IPS-11a (cell line): ENCODE results near the gene HMG20B.
A peak's percentile ranks its signal among the peaks of the same experiment; 100 is the strongest.

Experiments
- H3K4me3 ChIP-seq: one replicate; pipeline ENCODE4 v1.5.1; 2013; ENCODE audit warnings: low read depth, low read length, control low read depth

Gene HMG20B

GRCh38 chr19:3605770-3606169, 33.0 kb downstream of the HMG20B start:
- no peak overlapping the region for H3K4me3 ChIP-seq

GRCh38 chr19:3606174-3606689, 33.5 kb downstream of the HMG20B start:
- H3K4me3 ChIP-seq, result peak overlapping the region; percentile 35

DNA sequence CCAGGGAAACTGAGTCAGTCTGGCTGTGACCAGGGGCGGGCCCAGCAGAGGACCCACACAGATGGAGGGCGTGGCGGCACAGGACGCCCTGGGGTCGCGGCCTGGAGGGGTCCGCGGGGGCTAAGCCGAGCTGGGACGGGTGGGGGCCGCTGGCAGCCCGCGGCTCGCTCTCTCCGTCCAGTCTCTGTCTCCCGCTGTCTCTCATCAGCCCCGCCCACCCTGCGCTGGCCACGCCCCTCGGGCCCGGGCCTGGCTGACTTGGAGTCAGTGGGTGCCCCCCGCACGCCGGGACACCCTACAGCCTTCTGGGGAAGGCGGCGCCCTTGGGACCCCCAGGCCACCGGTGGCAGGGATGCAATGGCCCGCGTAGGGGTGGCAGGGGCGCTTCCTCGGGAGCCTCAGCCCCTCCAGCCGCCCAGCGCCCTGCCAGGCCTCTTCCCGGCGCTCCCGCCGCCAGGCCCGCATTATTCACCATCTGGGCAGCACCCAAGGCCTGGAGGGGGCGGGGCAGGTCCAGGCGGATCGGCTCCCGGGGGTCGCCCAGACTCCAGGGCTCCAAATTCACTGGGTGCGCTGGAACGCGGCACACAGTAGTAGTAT, 34.0 kb downstream of the HMG20B start, which contains the start of gene TBXA2R:
TSS of gene TBXA2R (minus strand) at position 186 of the 600 bp plus-strand sequence. CDS start 6,241 bp downstream, outside the sequence.
- peak within 1 kb of the TSS; percentile 37 for H3K4me3 ChIP-seq

GRCh38 chr19:3607303-3608078, 34.7 kb downstream of the HMG20B start:
- H3K4me3 ChIP-seq, result peak overlapping the region; percentile 37

- no peak overlapping the region for H3K4me3 ChIP-seq
These were observed 35.4 kb downstream of the HMG20B start for GRCh38 chr19:3608079-3608641.

DNA sequence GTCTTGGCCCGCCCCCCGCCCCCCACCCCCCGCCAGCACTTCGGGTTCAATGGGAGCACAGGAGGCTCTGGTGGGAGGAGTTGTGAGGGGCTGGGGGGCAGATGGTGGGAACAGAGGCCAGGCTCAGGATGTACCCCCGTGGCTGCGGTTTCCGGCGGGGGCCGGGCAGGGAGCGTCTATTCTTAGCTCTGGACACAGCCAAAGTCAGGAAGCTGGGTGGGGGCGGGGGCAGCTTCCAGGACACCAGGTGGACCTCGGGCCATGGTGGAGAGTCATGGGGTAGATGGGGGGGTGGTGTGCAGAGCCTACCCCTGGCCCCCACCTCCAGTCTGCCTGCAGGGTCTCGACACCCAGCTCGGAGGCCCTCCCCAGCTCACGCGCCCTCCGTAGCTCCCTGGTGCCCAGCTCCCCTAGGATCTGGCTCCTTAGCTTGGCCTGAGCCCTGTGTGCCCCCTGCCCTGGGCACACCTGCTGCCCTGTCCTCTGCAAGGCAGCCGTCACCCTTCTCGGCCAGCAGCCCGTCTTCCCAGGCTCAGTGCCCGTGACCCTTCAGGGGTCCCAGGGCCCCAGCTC, 36.1 kb downstream of the HMG20B start:
- H3K4me3 ChIP-seq, result no peak overlapping the region

- no peak overlapping the region for H3K4me3 ChIP-seq
These were observed 37.3 kb downstream of the HMG20B start for GRCh38 chr19:3609779-3610719.

DNA sequence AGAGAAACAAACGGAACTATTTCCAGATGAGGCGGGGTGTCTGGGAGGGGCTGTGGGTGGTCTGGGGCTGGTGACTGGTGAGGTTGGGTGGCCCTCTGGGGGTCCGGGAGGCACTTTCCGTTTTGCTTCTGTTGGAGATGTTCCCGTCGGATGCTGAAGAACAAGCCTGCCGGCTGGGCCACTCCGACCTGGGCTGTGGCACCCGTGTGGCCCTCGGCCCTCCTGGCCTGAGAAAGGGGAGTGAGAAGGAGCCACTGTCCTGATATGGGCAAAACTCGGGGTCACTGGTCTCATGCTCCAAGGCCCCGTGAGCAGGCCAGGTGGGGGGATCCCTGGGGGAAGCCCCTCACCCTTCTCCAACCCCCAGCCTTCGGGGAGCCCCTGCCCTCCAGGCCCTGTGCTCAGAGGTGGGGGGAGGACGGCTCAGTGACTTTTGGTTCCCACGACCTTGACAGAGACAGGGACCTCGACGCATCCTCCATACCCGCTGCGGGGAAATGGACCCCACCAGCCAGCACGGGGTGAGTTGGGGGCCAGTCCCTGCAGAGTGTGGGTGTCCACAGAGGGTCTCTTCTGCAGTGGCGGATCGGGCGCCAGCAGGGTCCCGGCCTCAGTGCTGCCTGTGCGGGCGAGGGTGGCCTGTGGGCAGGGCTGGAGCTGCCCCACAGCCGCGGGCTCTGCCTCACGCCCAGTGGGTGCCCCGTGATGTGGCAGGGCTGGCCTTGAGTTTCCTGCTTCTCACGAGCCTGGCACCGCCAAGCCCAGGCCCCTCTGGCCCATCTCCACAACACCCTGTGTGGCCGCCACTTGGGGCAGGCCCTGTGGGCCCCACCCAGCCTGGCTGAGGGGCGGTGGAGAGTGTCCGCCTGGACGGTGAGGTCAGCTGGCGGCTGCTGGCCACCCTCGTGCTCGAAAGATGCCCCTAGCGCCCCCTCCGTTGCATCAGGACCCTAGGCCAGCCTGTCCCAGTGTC, 38.3 kb downstream of the HMG20B start:
- H3K4me3 ChIP-seq, result no peak overlapping the region

GRCh38 chr19:3611841-3612240, 39.1 kb downstream of the HMG20B start:
- H3K4me3 ChIP-seq, result no peak overlapping the region

- no peak overlapping the region for H3K4me3 ChIP-seq
These were observed 39.6 kb downstream of the HMG20B start for GRCh38 chr19:3612330-3612729.

GRCh38 chr19:3612901-3613741, 40.4 kb downstream of the HMG20B start:
- no peak overlapping the region for H3K4me3 ChIP-seq

DNA sequence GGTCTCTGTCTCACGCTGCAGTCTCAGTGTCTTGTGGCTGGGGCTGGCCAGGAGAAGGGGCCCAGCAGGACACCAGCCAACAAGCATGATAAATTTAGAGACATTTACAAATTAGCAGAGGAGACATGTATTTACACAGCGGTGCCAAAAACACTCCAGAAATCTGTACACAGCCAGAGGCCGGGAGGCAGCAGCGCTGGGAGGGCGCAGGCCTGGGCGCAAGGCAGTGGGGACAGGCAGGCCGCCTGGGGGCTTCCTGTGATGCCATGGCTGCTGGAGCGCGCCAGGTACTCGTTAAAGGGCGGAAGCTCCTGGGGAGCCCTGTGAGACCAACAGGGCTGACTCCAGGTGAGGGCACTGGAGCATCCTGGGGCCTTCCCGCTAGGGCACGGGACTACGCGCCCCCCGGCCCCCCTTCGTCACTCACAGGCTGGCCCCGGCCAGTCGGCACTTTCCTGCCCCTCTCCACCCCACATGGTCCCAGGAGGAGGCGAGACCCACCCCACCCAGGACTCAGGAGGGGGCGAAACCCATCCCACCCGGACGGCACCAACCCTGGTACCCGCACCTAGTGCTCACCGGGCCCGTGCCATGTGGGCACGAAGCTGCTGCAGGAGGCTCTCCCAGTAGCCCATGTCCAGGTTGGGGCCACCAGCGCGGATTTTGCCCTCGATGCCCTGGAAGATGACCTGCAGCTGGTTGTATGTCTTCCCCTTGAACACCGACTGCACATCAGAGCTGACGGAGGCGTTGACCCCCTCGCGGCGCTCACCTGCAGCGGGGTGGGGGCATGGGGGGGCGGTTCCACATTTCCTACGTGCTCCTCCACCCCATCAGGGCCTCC, 41.3 kb downstream of the HMG20B start:
- no peak overlapping the region for H3K4me3 ChIP-seq

DNA sequence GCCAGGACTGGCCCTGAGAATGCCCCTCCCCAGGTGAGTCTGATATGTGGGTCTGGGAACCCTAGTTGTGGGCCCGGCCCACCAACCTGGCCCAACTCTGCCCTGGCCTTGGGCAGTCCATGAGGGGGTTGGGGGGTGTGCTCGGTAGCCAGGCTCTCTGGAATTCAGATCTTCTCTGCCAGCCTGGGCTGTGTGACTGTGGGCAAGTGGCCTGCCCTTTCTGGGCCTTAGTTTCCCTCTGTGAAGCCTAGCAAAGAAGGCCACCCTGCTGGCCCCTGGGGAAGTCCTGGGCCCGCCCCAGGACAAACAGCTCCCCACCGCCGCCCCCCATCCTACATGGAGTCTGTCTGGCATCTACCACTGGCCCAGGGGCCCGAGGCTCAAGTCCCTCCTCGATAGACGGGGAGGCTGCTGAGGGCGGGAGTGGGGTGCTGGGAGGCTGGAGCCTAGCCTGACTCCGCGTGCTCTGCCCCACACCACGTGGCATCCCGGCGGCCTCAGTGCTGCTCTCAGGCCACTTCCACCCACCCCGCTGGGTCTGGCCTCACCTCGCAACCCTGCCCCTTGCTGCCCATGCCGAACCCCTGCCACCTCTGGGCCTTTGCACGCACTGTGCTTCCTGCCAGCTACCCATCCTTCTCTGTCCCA, 42.2 kb downstream of the HMG20B start:
- no peak overlapping the region for H3K4me3 ChIP-seq

- no peak overlapping the region for H3K4me3 ChIP-seq
These were observed 42.9 kb downstream of the HMG20B start for GRCh38 chr19:3615524-3616135.

GRCh38 chr19:3617463-3617862, 44.7 kb downstream of the HMG20B start:
- no peak overlapping the region for H3K4me3 ChIP-seq

- H3K4me3 ChIP-seq, result no peak overlapping the region
These were observed 45.5 kb downstream of the HMG20B start for GRCh38 chr19:3618144-3618810.
